A172 (cell line): Measurements from ENCODE around the gene CD247. TPM values are rescaled to one million over a fixed set of nuclear protein-coding genes. Genes with fewer than 3 reads are reported as not detected.

Experiments
- DNase-seq: peaks from one replicate; pipeline ENCODE4 v3.0.0-alpha.2; 2015; ENCODE audit warnings: low spot score
- total RNA-seq: library from RNA; depleted of rRNA; stranded (reverse); fragments of >200 nt; shearing (Covaris generic); gene quantifications from 2 replicates; pipeline ENCODE4 v1.2.3, GENCODE V29; 2014

The CD247 gene
- total RNA-seq, 1 experiment from 2014 or later = not detected

- no peak for DNase-seq
Measured at GRCh38 chr1:167542109-167543032, 24.0 kb upstream of the CD247 start.

GRCh38 chr1:167541610-167542009 lies 23.3 kb upstream of the CD247 start:
- DNase-seq = no peak

- DNase-seq = no peak
Measured at GRCh38 chr1:167541003-167541402, 22.7 kb upstream of the CD247 start.

- peak; percentile 46 for DNase-seq
Measured at GRCh38 chr1:167538657-167539056, 20.3 kb upstream of the CD247 start.

DNA sequence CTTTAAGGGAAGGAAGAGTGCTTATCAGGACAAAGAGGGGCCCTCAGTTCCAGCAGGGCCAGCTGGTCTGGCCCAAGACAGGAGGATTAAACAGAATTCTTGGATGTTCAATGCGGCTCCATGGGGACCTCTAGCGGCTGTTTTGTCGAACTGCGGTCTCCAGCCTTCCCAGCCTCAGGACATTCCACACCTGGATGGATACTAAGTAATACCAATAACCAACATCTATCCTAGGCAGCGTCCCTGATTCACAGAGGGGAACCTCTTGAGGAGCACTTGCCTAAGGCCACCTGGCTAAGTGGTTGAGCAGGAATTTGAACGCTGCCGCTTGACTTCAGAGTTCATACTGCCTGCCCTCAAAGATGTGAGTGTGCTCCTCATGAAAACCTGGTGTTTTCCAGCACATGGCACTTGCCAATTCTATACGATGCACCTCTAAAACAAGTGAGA lies 15.5 kb upstream of the CD247 start:
- peak; percentile 82 for DNase-seq

GRCh38 chr1:167532964-167533824 lies 14.9 kb upstream of the CD247 start:
- no peak for DNase-seq

DNA sequence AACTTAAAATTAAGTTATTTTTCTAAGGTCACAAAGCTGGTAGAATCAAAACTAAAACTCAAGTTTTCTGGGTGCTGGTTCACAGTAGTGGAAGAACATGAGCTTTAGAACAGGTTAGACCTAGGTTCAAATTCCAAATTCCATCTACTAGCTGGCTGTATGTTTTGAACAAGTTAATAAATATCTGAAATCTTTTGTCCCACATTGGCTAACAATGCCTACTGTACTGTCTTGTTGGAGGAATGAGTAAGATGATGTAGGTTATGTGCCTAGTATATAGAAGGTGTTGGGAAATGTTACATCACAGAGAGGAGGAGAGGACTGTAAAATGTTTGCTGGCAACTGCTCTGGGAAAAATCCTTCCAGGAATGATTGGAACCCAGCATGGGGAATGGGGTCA lies 14.0 kb upstream of the CD247 start:
- DNase-seq = no peak

DNA sequence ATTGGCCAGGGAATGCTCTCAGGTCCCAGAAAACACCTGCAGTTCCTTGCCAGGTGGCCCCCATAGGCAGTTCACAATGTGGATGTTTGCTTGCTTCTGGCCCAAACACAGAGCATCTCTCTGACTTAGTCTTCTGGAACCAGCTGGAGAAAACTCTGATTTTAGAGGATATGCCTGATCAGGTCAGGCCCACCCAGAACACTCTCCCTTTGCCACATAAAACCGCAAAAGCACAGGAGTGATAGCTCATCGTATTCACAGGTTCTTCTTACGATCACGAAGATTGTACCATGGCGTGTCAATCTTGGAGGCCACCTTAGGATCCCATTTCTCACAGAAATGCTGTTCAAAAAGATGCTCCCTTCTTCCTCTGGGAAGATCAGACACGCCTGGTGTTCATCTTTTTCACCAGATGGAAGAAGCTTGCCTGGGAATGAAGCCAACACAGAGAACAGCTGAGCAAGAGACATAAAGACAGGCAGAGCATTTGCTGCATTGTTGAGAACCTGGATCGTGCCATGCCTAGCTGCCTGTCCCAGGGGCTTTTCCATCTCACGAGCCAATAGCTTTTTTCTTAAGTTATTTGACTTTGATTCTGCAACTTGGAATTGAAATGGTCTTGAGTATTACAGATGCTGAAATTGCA lies 11.6 kb upstream of the CD247 start:
- DNase-seq = no peak

DNA sequence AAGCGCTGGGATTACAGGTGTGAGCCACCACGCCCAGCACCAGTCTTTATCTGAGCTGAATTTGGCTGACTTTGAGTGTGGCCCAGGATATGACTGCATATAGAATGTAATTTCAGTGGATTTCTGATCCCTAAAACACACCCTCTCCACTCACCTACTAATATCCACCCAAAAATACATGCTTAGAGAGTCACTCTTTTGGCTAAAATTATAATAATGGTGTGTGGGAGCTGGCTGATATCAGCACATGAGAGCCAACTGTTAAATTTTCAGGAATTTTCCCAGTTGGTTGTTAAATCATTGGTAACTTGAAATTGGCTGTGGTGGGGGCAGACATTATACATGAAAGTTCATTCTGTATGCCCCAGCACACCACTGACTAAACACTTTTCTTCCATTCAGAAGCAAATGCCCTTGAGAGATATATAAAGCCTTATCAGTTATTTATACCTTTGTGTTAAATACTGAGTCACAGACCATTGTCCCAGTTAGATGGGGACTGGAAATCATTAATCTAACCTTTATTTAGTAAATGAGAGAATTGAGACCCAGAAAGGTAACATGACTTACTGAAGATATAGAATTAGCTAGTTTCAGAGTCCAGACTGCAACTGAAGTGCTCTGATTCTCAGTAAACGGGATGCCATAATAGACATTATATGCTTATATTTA lies 9.9 kb upstream of the CD247 start:
- DNase-seq = no peak

GRCh38 chr1:167526667-167527383 lies 8.5 kb upstream of the CD247 start:
- DNase-seq = no peak

DNA sequence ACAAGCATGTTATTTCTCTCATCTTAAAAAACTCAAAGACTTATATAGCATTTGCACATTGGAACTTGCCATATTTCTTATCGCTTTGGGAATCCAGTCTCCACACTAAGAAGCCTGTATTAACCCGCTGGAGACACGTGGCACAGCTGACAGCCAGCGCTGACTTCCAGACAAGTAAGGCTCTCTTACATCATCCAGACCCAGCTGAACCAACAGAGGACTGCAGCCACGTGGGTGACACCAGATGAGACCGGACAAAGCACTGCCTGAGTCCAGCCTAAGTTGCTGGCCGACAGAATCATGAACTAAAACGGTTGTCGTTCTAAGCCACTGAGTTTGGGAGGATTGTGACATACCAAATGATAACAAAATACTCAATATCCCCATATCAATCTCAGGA lies 6.3 kb upstream of the CD247 start:
- DNase-seq = no peak

DNA sequence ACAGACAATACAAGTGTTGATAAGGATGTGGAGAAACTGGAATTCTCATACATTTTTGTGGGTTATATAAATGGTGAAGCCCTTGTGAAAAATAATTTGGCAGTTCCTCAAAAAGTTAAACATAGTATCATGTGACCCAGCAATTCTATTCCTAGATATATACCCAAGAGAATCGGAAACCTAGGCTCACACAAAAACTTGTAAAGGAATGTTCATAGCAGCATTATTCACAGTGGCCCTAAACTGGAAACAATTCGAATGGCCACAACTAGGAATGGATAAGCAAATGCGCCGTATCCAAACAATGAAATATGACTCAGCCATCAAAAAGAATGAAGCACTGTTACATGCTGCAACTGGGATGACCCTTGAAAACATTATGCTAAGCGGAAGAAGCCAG lies 3.9 kb upstream of the CD247 start:
- peak; percentile 80 for DNase-seq

DNA sequence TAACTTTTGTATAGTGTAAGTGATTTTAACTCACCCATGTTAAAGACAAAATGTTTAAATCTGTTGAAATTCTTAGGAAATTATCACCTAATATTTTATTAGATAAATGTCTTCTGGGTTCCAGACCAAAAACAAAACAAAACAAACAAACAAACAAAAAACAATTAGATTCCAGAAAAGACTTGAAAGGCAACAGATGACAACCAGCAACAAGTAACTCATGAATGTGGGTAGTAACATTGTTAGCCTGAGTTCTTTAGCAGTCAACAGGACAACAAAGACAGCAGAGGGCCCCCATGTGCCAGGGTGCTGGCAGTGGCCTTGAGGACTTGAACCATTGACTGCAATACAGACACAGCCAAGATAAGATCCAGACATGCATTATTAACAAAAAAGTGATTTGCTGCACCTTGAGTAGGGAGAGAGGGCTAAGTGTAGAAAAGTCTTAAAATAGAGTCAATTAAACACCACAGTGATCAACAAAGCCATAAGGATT lies 2.4 kb upstream of the CD247 start:
- no peak for DNase-seq

GRCh38 chr1:167517535-167518330 lies 596 bp downstream of the CD247 start:
- peak; percentile 50 for DNase-seq

GRCh38 chr1:167516404-167517388 lies 1.6 kb downstream of the CD247 start:
- no peak for DNase-seq

DNA sequence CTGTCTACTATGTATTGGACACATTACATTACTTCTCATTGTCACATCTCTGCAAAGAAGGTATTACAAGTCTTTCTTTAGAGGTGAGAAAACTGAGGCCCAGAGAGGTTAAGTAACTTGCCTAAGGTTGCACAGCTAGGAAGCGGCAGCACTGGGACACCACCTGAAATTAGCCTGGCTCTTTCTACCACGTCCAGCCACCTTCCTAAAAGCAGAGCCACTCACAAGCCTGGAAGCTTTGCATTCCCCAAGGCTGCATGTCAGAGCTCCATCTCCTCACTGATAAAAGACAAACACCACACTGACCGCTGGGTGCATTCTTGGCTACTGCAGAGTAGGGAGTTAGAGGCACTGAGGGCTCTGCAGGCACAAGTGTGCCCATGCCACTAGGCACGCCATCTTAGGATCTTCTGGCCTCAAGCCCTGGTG lies 2.4 kb downstream of the CD247 start:
- DNase-seq = no peak

DNA sequence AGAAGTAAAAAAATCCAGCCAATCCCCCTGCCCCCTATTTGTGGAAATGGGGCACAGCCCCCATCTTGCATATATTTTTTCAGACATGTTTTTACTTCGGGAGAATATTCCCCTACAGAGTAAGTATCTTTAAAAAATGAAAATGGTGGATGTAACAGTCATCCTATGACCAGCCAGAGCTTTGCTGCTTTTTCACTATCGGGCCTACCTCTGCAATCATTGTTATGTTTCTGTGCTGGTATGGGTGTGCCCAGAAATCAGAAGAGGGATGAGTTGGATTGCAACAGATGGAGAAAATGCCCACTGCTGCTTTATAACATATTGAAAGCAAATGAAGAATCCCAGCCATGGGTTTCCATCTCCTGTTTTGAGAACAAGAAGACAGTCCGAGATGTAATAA lies 2.9 kb downstream of the CD247 start:
- no peak for DNase-seq

GRCh38 chr1:167514288-167514687 lies 4.0 kb downstream of the CD247 start:
- DNase-seq = no peak
